Fibroblast of skin of right quadriceps (primary cell): ENCODE results near the gene COL16A1.

Source experiments
- DNase-seq: peaks from one replicate; pipeline ENCODE4 v3.0.0-alpha.2; 2013

COL16A1 gene

DNA sequence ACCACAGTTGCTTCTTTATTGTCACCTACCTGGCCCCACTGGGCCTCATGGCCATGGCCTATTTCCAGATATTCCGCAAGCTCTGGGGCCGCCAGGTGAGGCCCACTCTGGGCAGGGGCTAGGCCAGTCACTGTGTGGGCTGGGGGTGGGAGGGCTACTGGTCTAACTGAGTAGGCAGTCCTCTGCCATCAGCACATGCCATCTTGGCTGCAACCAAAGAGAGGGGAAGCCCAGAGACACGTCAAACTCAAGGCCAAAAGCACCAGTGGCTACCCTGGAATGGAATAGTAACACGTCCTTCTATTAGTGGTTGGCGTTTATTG lies 82.4 kb downstream of the COL16A1 start:
- DNase-seq, result no peak

- DNase-seq, result no peak
Observed at GRCh38 chr1:31620631-31621497, 83.0 kb downstream of the COL16A1 start.

- DNase-seq, result no peak
Observed at GRCh38 chr1:31618916-31619846, 84.6 kb downstream of the COL16A1 start.

DNA sequence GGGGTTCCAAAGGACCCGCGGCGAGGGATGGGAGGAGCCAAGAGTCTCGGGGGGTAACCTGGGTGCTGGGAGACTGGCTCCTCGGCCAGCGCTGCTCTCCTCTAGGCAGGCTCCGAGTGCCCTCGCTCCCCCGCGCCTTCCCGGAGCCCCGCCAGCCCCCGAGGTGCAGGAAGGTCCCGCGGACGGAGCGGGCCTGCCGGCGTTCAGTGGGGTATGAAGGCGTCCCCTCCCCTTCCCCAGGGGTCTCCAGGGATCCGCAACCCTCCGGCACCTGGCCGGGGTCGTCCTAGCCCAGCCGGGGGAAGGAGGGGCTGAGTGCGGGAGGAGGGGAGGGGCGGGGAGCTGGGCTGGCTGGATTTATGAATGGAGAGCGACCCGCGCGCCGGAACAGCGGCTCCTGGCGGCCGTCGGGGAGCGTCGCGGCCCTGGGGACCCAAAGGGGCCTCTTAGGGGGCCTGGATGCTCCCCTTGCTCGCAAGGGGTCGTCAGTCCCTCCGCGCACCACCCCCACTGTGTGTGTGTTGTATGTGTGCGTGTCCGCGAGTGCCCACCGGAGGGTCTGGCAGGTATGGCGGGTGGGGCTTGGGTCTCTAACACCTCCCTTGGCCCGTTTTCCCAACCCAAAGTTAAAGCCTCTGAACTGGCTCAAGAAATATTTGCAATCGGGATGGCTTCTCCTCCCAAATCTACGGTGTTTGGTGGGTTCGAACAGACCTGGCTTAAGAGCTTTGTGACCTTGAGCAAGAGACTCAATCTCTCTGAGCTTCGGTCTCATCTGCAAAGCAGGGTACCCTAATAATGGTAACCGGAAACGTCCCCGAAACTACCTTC lies 85.7 kb downstream of the COL16A1 start:
- DNase-seq, result peak; percentile 23

- DNase-seq, result no peak
Observed at GRCh38 chr1:31617218-31617915, 86.5 kb downstream of the COL16A1 start, which contains the start of gene HCRTR1. Gene HCRTR1, plus strand, starts transcription at chr1:31617689. Its CDS starts 1,504 bp downstream, at chr1:31619193.

DNA sequence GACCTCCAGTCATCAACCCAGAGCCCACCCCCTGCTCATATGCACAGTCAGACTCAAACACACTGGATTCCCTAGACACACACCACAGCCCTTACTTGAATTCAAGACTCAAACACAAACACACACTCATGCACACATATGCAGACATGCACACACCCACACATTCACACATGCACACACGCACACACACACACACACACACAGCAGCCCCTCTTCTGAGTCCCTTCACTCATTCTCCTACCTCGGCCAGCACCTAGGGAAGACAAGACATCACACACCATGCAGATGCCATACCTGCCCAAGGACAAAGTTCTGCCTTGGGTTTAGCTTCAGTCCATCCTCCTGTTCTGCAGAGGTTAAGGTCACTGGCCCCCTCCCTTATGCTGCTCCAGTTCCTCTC lies 87.9 kb downstream of the COL16A1 start:
- no peak for DNase-seq

DNA sequence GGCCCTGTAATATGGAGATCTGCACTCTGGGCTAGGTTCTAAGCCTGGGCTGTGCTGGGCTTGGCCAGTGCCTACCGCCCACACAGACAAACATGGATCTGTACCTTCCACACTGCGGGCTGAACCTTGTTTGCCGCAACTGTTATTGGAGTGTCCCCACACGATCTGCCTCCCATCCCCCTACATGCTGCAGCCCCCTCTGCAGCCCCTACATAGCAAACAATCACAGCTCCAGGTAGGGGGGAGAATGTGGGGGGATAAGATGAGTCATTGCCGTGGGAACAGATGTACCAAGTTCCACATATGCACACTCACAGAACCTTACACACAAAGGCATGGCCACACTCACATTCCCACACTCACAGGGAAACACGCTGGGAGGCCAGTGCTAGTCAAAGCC lies 88.4 kb downstream of the COL16A1 start:
- peak; percentile 11 for DNase-seq

DNA sequence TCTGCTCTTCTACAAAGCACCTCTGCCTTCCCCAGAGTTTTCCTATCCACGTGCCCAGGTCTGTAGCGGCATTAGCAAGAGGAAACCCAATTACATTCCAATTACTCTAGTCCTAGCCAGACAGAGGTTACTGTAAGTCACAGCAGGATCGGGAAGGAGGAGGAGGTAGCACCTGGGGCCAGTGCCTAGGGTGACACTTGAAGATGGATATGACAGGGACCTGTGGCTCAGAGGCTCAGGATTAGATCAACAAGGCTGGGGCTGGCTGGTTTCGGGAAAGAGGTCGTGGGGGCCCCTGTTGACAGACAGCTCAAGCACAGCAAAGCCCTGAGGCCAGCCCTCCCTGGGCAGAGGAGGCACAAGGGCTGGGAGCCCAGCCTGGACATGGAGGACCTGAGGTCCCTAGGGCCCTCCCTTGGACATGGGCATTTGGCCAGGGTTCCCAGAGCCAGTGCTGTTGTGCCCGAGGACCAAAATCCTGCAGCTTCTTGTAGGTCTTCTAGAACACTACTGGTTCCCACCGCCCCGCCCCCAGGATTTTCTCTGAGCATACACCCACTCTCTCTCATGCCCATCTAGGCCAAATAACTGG lies 89.3 kb downstream of the COL16A1 start:
- no peak for DNase-seq

DNA sequence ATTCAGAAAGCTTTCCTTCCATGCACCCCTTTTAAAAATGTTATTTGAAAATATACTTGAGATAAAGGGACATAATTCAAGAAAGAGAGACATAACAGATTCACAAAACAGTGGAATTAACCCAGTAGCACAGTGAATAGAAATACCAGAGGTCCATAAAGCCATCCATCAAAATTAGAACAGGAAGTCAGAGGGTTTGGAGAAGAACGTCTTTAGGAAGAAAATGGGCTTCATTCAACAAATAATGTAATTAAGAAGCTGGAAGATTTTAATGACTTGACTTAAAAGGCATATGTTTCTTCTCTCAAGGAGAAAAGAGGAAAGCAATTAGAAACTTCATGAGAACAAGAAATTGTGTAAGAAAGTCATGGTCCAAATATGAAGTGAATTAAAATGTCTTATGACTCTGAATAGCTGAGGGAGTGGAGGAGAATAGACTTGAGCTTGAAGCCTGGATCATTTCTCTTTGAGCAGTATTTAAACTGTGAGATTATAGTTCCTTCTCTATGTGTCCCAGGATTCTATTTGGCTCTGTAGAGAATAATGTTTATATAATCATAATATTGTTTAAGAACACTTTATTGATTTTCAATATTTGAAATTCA lies 94.2 kb downstream of the COL16A1 start:
- DNase-seq, result no peak

GRCh38 chr1:31607360-31607759 lies 96.5 kb downstream of the COL16A1 start:
- DNase-seq, result no peak

GRCh38 chr1:31605908-31606427 lies 97.8 kb downstream of the COL16A1 start:
- peak; percentile 68 for DNase-seq
